GM21515 (cell line): ENCODE measurements around the gene ZNF133.
"Not testable (repeated sequence)": the region's sequence is repeated elsewhere in the genome, so short reads cannot be mapped to it uniquely, and the experiment has no call there.

Experiments used
- ATAC-seq: cut with Tn5 transposase; IDR thresholded peaks from one replicate; pipeline ENCODE4 v1.9.1; 2021; ENCODE audit not compliant: unreplicated experiment

ZNF133 gene

GRCh38 chr20:18284805-18285533 lies 3.4 kb upstream of the ZNF133 start:
- ATAC-seq = no peak

GRCh38 chr20:18287546-18287914 lies 797 bp upstream of the ZNF133 start:
- ATAC-seq = peak; percentile 2

- no peak for ATAC-seq
These were observed 481 bp downstream of the ZNF133 start for GRCh38 chr20:18288749-18289267.

GRCh38 chr20:18289306-18289705 lies 979 bp downstream of the ZNF133 start:
- ATAC-seq = no peak

DNA sequence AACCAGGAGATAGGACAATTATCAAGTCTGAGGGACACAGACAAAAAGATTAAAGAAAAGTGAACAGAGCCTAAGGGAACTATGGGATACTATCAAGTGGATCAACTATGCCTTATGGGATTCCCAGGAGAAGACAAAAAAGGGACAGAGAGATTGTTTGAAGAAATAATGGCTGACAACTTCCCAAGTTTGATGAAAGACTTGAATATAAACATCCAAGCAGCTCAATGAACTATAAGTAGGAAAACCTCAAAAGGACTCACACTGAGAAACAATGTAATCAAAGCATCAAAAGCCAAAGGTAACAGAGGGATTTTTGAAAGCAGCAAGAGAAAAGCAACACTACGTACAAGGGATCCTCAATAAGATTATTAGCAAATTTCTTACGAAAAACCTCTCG lies 11.0 kb downstream of the ZNF133 start:
- no peak for ATAC-seq

GRCh38 chr20:18304618-18305017 lies 16.3 kb downstream of the ZNF133 start:
- no peak for ATAC-seq

DNA sequence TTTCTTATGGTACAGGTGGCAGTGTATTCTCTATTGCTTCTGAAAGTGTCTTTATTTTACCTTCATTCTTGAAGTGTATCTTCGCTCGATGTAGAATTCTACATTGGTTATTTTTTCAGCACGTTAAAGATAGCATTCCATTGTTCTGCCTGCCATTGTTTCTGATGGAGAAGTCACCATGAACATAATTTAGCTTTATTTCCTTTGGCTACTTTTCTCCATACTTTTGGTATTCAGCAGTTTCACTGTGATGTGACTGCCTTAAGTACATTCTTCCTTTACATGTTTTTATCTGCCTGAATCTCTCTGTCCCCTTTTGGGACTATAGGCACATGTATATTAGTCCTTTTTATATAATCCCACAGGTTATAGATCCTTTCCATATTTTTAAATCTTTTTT lies 19.0 kb downstream of the ZNF133 start:
- ATAC-seq = no peak

DNA sequence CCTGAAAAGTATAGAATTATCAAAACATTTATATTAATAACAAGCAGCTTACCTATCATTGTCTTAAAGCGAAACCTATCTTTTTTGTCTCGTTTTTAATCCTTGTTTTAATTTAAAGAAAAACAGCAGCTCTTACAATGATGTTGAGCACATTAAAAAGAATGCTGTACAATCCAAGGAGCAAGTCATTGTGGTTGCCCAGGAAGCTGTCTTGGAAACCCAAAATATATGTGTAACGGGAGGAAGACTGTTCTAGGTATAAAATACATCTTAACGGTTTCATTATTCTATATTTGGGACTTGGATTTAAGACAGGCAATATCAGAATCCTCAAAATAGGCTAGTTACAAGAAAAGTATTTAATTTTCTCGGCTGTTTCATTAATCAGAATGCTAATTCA lies 21.7 kb downstream of the ZNF133 start:
- no peak for ATAC-seq

DNA sequence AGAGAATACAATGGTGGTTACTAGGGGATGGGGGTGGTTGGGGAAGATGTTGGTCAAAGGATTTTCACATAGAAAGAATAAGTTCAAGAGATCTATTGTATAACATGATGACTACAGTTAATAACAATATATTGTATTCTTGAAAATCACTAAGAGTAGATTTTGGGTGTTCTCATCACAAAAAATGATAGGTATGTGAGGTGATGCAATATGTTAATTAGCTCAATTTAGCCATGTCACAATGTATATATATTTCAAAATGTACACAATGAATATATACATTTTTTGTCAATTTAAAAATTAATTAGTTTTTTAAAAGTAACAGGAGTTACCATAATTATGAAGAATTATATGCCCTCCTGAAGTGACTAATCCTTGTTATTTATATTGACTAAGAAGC lies 22.3 kb downstream of the ZNF133 start:
- no peak for ATAC-seq

DNA sequence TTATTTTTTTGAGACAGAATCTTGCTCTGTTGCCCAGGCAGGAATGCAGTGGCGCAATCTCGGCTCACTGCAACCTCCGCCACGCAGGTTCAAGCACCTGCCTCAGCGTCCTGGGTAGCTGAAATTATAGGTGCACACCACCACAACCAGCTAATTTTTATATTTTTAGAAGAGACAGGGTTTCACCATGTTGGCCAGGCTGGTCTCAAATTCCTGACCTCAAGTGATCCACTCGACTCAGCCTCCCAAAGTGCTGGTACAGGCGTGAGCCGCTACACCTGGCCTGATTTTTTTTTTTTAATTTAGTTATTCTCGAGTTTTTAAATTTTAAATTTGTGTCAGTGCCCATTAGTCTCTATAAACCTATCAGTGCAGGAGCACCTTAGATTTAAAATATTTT lies 24.4 kb downstream of the ZNF133 start:
- ATAC-seq = no peak

DNA sequence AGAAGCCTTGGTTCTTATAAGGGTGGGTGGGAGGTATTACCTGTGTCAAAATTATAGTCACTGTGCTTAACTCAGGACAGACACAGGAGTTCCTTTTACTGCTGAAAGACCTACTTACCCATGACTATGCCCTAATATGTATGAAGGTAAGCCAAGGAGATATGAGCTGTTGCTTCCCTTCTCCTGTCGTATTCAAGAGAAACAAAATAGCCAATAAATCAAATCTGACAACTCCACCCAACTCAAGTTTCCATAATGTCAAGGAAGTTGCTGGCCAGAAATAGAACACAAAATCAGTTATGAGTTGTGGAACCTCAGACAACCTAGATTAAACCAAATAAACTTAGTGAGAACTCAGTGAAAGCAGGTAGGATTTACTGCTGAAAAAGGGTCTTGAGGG lies 25.1 kb downstream of the ZNF133 start:
- ATAC-seq = no peak

- ATAC-seq = no peak
These were observed 26.6 kb downstream of the ZNF133 start for GRCh38 chr20:18314786-18315406.

DNA sequence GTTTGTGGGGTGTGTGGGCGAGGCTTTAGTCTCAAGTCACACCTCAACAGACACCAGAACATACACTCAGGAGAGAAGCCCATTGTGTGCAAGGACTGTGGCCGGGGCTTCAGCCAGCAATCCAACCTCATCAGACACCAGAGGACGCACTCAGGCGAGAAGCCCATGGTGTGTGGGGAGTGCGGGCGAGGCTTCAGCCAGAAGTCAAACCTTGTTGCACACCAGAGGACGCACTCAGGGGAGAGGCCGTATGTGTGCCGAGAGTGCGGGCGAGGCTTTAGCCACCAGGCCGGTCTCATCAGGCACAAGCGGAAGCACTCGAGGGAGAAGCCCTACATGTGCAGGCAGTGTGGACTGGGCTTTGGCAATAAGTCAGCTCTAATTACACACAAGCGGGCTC lies 27.8 kb downstream of the ZNF133 start:
- no peak for ATAC-seq

DNA sequence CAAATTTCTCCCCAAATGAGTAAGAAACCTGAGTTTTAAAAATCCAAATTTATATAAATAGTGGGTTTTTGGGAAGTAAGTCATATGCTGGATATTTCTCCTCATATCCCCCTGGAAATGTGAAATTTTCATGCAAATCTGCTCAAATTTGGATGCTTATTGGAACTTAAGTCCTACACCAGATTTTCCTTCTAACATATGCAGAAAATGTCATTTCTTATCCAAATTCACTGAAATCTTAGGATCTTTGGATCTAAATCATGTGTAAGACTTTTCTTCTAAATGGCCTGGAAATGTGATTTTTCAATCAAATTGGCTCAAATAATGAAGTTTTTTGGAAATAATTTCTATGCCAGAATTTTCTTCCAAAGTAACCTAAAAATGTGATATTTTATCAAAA lies 33.0 kb downstream of the ZNF133 start:
- no peak for ATAC-seq

DNA sequence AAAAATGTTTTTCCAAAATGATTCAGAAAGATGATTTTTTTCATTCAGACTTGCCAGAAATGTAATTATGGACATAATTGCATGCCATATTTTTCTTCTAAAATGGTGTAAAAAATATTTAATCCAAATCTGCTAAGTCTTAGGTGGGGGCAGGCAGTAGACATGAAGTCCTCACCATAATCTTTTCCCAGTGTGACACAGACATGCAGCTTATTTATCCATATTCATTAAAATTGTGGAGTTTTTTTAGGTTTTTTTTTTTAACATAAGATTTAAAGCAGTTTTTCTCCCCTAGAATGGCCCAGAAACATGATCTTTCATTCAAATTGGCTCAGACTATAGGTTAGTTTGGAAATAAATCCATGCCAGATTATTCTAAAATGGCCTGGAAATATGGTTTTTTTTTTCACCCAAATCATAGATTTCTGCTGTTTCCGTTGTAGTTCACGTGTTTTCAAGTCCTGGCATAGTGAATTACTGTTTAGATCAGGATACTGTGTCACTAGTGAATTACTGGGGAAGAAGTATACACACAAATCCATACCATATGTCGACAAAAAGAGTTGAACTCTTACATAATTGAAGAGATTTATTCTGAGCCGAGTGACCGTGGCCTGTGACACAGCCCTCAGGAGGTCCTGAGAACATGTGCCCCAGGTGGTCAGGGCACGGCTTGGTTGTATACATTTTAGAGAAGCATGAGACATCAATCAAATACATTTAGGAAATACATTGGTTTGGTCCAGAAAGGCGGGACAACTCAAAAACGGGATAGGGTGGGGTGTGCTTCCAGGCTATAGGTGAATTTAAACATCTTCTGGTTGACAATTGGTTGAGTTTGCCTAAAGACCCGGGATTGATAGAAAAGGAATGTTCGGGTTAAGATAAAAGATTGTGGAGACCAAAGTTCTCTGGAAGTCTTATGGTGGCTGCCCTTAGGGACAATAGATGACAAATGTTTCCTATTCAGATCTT lies 33.9 kb downstream of the ZNF133 start:
- ATAC-seq = no peak

DNA sequence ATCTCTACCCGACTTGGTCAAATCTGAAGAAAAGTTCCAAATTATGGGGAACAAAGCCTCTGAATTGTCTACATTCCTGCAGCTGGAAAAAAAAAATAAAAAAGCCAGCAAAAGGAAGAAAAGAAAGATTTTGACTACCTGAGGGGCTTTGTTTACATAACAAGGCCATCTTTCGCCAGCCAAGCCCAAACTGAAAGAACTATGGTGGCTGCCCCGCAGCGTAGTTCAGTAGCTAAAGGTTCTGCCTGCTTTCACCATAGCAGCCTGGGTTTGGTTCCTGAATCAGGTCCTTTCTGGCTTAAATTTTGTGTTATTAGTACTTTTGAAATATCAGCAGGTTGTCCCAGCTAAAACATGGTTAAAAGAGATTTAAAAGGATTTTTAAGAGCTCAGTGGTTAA lies 35.4 kb downstream of the ZNF133 start:
- ATAC-seq = no peak

- ATAC-seq = no peak
These were observed 36.3 kb downstream of the ZNF133 start for GRCh38 chr20:18324596-18325089.

DNA sequence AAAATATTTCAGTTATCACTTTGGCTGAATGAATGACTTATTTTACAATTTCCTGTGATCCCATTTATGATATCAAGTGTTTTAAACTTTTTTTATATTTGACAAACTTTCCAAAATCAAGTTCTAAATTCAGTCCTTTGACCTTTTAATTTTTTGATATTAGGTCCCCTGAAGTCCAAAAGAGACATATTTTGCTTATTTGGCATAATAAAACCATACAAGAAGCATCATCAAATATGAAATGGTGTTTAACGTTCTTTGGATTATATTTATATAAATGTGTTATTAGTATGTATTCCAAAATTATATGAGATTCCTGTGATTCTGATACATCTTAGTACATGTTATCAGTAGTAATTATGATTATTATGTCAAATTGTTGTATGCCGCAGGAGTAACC lies 38.7 kb downstream of the ZNF133 start:
- no peak for ATAC-seq

DNA sequence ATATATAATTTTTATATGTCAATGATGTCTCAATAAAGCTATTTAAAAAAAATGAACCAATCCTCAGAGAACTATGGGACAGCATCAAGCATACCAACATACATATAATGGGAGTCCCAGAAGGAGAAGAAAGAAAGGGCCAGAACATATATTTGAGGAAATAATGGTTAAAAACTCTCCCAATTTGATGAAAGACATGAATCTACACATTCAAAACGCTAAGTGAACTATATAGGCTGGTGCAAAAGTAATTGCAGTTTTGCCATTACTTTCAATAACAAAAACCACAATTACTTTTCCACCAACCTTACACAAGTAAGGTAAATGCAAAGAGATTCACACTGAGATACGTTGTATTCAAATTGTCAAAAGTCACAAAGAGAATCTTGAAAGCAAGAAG lies 43.4 kb downstream of the ZNF133 start:
- ATAC-seq = no peak

- ATAC-seq = not testable (repeated sequence)
These were observed 61.4 kb downstream of the ZNF133 start for GRCh38 chr20:18349749-18350148.

- no peak for ATAC-seq
These were observed 71.5 kb downstream of the ZNF133 start for GRCh38 chr20:18359854-18360253.
